Activated CD4-positive, alpha-beta T cell treated with anti-CD3 and anti-CD28 coated beads for 36 hours (primary cell): ENCODE measurements around the gene BCKDHB. TPM values are rescaled to one million over a fixed set of nuclear protein-coding genes. Genes with fewer than 3 reads are reported as not detected.
A peak's percentile ranks its signal among the peaks of the same experiment; 100 is the strongest.

ENCODE experiments used
- ATAC-seq: fragments of 200-7000 bp; cut with Tn5 transposase; one replicate; pipeline ENCODE4 v1.10.0; 2021; ENCODE audit warnings: mild to moderate bottlenecking, moderate library complexity
- CTCF ChIA-PET: fragments of 350-600 bp; sonication (Branson Sonifier 250); formaldehyde crosslinking; loops from one replicate; lab custom pipeline; 2021; ENCODE audit warnings: antibody characterized with exemption; lab: Charles Lee
- POLR2A ChIA-PET: fragments of 350-600 bp; sonication (Branson Sonifier 250); formaldehyde crosslinking; loops from one replicate; lab custom pipeline; 2021; ENCODE audit warnings: antibody characterized with exemption, inconsistent platforms; lab: Charles Lee
- DNase-seq: peaks from one replicate; pipeline ENCODE4 v3.0.0-alpha.2; 2020
- H3K27ac Mint-ChIP-seq: one replicate; pipeline ENCODE4 v1.8.0; 2021; ENCODE audit warnings: mixed read lengths
- H3K27me3 Mint-ChIP-seq: one replicate; pipeline ENCODE4 v1.8.0; 2021; ENCODE audit warnings: mixed read lengths
- H3K36me3 Mint-ChIP-seq: one replicate; pipeline ENCODE4 v1.8.0; 2021; ENCODE audit warnings: low read depth, mixed read lengths
- H3K4me1 Mint-ChIP-seq: one replicate; pipeline ENCODE4 v1.8.0; 2021; ENCODE audit warnings: mixed read lengths
- H3K4me3 Mint-ChIP-seq: one replicate; pipeline ENCODE4 v1.8.0; 2021; ENCODE audit warnings: mild to moderate bottlenecking, moderate library complexity, mixed read lengths
- H3K9me3 Mint-ChIP-seq: one replicate; pipeline ENCODE4 v1.8.0; 2021; ENCODE audit warnings: low read depth, mixed read lengths
- intact Hi-C, 2 experiments: fragments of 100-400 bp; cut with DNase I in 1 of 2; cut with micrococcal nuclease in 1 of 2; formaldehyde crosslinking; loops; one replicate each; pipeline versions ENCODE4 v1.14.2 to v1.15.1; 2022 to 2024; cut with DNase I, micrococcal nuclease
- total RNA-seq, 2 experiments: library from RNA; stranded (reverse); gene quantifications; one replicate each; pipeline ENCODE4 v1.2.3, GENCODE V29; 2021

Gene BCKDHB
- total RNA-seq, 2 experiments from 2014 or later: 13.1 to 21.4 TPM

GRCh38 chr6:80148220-80148619 is 41.7 kb downstream of the BCKDHB start:
- no peaks in the 10 kb centered on the region for H3K9me3 Mint-ChIP-seq
- DNase-seq: no peak
- intact Hi-C loops: no loop called here
- H3K4me1 Mint-ChIP-seq: no peaks in the 10 kb centered on the region
- no peak overlapping the region for H3K27ac Mint-ChIP-seq
- ATAC-seq: no peak
- peaks cover 22% of the 10 kb centered on the region for H3K36me3 Mint-ChIP-seq
- H3K27me3 Mint-ChIP-seq: no peaks in the 10 kb centered on the region
- no peak overlapping the region for H3K4me3 Mint-ChIP-seq
- POLR2A ChIA-PET: no interaction called here
- CTCF ChIA-PET: no interaction called here

GRCh38 chr6:80151635-80152034 is 45.2 kb downstream of the BCKDHB start:
- H3K9me3 Mint-ChIP-seq: no peaks in the 10 kb centered on the region
- H3K36me3 Mint-ChIP-seq: peaks cover 17% of the 10 kb centered on the region
- intact Hi-C loops: no loop called here
- ChIA-PET CTCF (interaction anchor here (2.2 kb wide), 1 partner anchor 202 kb away, joined by 6 read pairs; no protein-coding TSS in a partner anchor), POLR2A (interaction anchor here (1.2 kb wide), 1 partner anchor 14 kb away, joined by 3 read pairs; no protein-coding TSS in a partner anchor)
- no peak for ATAC-seq
- no peak for DNase-seq
- H3K4me3 Mint-ChIP-seq: no peak overlapping the region
- no peak overlapping the region for H3K27ac Mint-ChIP-seq
- no peaks in the 10 kb centered on the region for H3K4me1 Mint-ChIP-seq
- H3K27me3 Mint-ChIP-seq: no peaks in the 10 kb centered on the region

GRCh38 chr6:80154160-80154559 is 47.7 kb downstream of the BCKDHB start:
- no peaks in the 10 kb centered on the region for H3K27me3 Mint-ChIP-seq
- H3K4me3 Mint-ChIP-seq: no peak overlapping the region
- H3K36me3 Mint-ChIP-seq: peaks cover 4% of the 10 kb centered on the region
- H3K27ac Mint-ChIP-seq: no peak overlapping the region
- intact Hi-C loops: no loop called here
- CTCF ChIA-PET: interaction anchor here (1.1 kb wide), 1 partner anchor 205 kb away, joined by 4 read pairs; no protein-coding TSS in a partner anchor
- H3K9me3 Mint-ChIP-seq: no peaks in the 10 kb centered on the region
- ATAC-seq (no peak), DNase-seq (no peak)
- POLR2A ChIA-PET: no interaction called here
- H3K4me1 Mint-ChIP-seq: no peaks in the 10 kb centered on the region

- peaks cover 3% of the 10 kb centered on the region for H3K36me3 Mint-ChIP-seq
- ChIA-PET POLR2A (no interaction called here), CTCF (no interaction called here)
- H3K27ac Mint-ChIP-seq: no peak overlapping the region
- DNase-seq (no peak), ATAC-seq (no peak)
- no peak overlapping the region for H3K4me3 Mint-ChIP-seq
- H3K9me3 Mint-ChIP-seq: no peaks in the 10 kb centered on the region
- intact Hi-C loops: no loop called here
- H3K27me3 Mint-ChIP-seq: no peaks in the 10 kb centered on the region
- H3K4me1 Mint-ChIP-seq: no peaks in the 10 kb centered on the region
These were observed 49.8 kb downstream of the BCKDHB start for GRCh38 chr6:80156221-80156620.

- H3K36me3 Mint-ChIP-seq: peaks cover 3% of the 10 kb centered on the region
- intact Hi-C loops: no loop called here
- CTCF ChIA-PET: no interaction called here
- ATAC-seq (no peak), DNase-seq (no peak)
- no peaks in the 10 kb centered on the region for H3K4me1 Mint-ChIP-seq
- POLR2A ChIA-PET: no interaction called here
- H3K27ac Mint-ChIP-seq: no peak overlapping the region
- no peak overlapping the region for H3K4me3 Mint-ChIP-seq
- no peaks in the 10 kb centered on the region for H3K9me3 Mint-ChIP-seq
- H3K27me3 Mint-ChIP-seq: no peaks in the 10 kb centered on the region
These were observed 52.1 kb downstream of the BCKDHB start for GRCh38 chr6:80158478-80158989.

GRCh38 chr6:80161434-80161833 is 55.0 kb downstream of the BCKDHB start:
- ChIA-PET CTCF (no interaction called here), POLR2A (no interaction called here)
- no peak for DNase-seq
- no peaks in the 10 kb centered on the region for H3K9me3 Mint-ChIP-seq
- H3K4me1 Mint-ChIP-seq: no peaks in the 10 kb centered on the region
- H3K27ac Mint-ChIP-seq: peak overlapping the region; percentile 32
- intact Hi-C loops: loop anchor here in 1 of 2 experiments (5.0 kb wide), 2 partner anchors 159 to 1084 kb away; partner anchors contain the start of genes PHIP and TTK
- no peaks in the 10 kb centered on the region for H3K36me3 Mint-ChIP-seq
- no peaks in the 10 kb centered on the region for H3K27me3 Mint-ChIP-seq
- ATAC-seq: no peak
- no peak overlapping the region for H3K4me3 Mint-ChIP-seq

- ChIA-PET CTCF (interaction anchor here (0.6 to 1.3 kb wide), 3 partner anchors 45 to 215 kb away, joined by 3 to 4 read pairs (median 3); partner anchors contain the start of gene BCKDHB), POLR2A (no interaction called here)
- Mint-ChIP-seq H3K36me3 (peaks cover 3% of the 10 kb centered on the region), H3K4me1 (peaks cover 2% of the 10 kb centered on the region), H3K27me3 (no peaks in the 10 kb centered on the region), H3K9me3 (no peaks in the 10 kb centered on the region), H3K4me3 (no peak overlapping the region), H3K27ac (no peak overlapping the region)
- DNase-seq: peak; percentile 13
- intact Hi-C loops: loop anchor here (2.0 to 5.0 kb wide), 5 partner anchors 57 to 1587 kb away; partner anchors contain the start of genes BCKDHB (in 1 of the 2), PHIP (in 1 of the 2) and TTK (in 1 of the 2)
- ATAC-seq: peak; percentile 80
These were observed 57.3 kb downstream of the BCKDHB start for GRCh38 chr6:80163754-80164187.

- Mint-ChIP-seq H3K9me3 (no peaks in the 10 kb centered on the region), H3K4me3 (peak overlapping the region; percentile 38), H3K27me3 (no peaks in the 10 kb centered on the region), H3K36me3 (peaks cover 3% of the 10 kb centered on the region), H3K27ac (peak overlapping the region; percentile 81), H3K4me1 (peaks cover 2% of the 10 kb centered on the region)
- DNase-seq (peak; percentile 67), ATAC-seq (peak; percentile 91)
- POLR2A ChIA-PET: interaction anchor here (0.5 to 0.7 kb wide), 2 partner anchors 14 to 118 kb away, joined by 3 read pairs; no protein-coding TSS in a partner anchor
- CTCF ChIA-PET: interaction anchor here (0.6 to 1.7 kb wide), 7 partner anchors 16 to 1589 kb away, joined by 3 to 4 read pairs (median 3); partner anchors contain the start of gene BCKDHB
- intact Hi-C loops: loop anchor here (1.0 to 5.0 kb wide), 6 partner anchors 58 to 1586 kb away; partner anchors contain the start of genes BCKDHB (in 2 of the 2) and ELOVL4 (in 1 of the 2)
These were observed 58.7 kb downstream of the BCKDHB start for GRCh38 chr6:80165143-80165542.

- H3K9me3 Mint-ChIP-seq: no peaks in the 10 kb centered on the region
- ChIA-PET CTCF (interaction anchor here (0.6 to 1.7 kb wide), 5 partner anchors 18 to 1588 kb away, joined by 3 to 4 read pairs (median 3); partner anchors contain the start of gene BCKDHB), POLR2A (interaction anchor here (0.7 kb wide), 1 partner anchor 14 kb away, joined by 3 read pairs; no protein-coding TSS in a partner anchor)
- ATAC-seq (no peak), DNase-seq (no peak)
- H3K27me3 Mint-ChIP-seq: no peaks in the 10 kb centered on the region
- no peak overlapping the region for H3K27ac Mint-ChIP-seq
- peaks cover 7% of the 10 kb centered on the region for H3K36me3 Mint-ChIP-seq
- intact Hi-C loops: loop anchor here (1.0 to 5.0 kb wide), 6 partner anchors 59 to 1585 kb away; partner anchors contain the start of genes BCKDHB (in 2 of the 2) and ELOVL4 (in 1 of the 2)
- no peak overlapping the region for H3K4me3 Mint-ChIP-seq
- peaks cover 2% of the 10 kb centered on the region for H3K4me1 Mint-ChIP-seq
These were observed 59.3 kb downstream of the BCKDHB start for GRCh38 chr6:80165819-80166218.

- peaks cover 15% of the 10 kb centered on the region for H3K36me3 Mint-ChIP-seq
- H3K27ac Mint-ChIP-seq: no peak overlapping the region
- H3K27me3 Mint-ChIP-seq: no peaks in the 10 kb centered on the region
- H3K4me3 Mint-ChIP-seq: no peak overlapping the region
- ChIA-PET POLR2A (no interaction called here), CTCF (interaction anchor here (0.7 to 1.2 kb wide), 2 partner anchors 33 to 53 kb away, joined by 3 read pairs; no protein-coding TSS in a partner anchor)
- no peak for ATAC-seq
- H3K4me1 Mint-ChIP-seq: peaks cover 2% of the 10 kb centered on the region
- no peaks in the 10 kb centered on the region for H3K9me3 Mint-ChIP-seq
- intact Hi-C loops: no loop called here
- DNase-seq: no peak
These were observed 64.0 kb downstream of the BCKDHB start for GRCh38 chr6:80170433-80170832.

GRCh38 chr6:80173411-80173810 is 66.9 kb downstream of the BCKDHB start:
- Mint-ChIP-seq H3K4me3 (no peak overlapping the region), H3K36me3 (peaks cover 12% of the 10 kb centered on the region), H3K4me1 (no peaks in the 10 kb centered on the region), H3K27me3 (no peaks in the 10 kb centered on the region), H3K9me3 (no peaks in the 10 kb centered on the region), H3K27ac (no peak overlapping the region)
- ChIA-PET POLR2A (no interaction called here), CTCF (no interaction called here)
- DNase-seq: no peak
- intact Hi-C loops: no loop called here
- ATAC-seq: no peak
